D341Med (cell line): ENCODE data around the gene BTNL9.
"Not testable (repeated sequence)": the region's sequence is repeated elsewhere in the genome, so short reads cannot be mapped to it uniquely, and the experiment has no call there.

Experiments used
- DNase-seq: peaks from one replicate; pipeline ENCODE4 v3.0.0; 2012; ENCODE audit warnings: low spot score

Gene BTNL9

GRCh38 chr5:181099602-181100086, 59.6 kb downstream of the BTNL9 start:
- DNase-seq: no peak

GRCh38 chr5:181100121-181100875, 60.2 kb downstream of the BTNL9 start:
- DNase-seq: peak; percentile 56

- DNase-seq: not testable (repeated sequence)
Observed at GRCh38 chr5:181101030-181101641, 61.1 kb downstream of the BTNL9 start.

GRCh38 chr5:181101930-181102674, 62.0 kb downstream of the BTNL9 start:
- DNase-seq: not testable (repeated sequence)

- DNase-seq: not testable (repeated sequence)
Observed at GRCh38 chr5:181104259-181104568, 64.1 kb downstream of the BTNL9 start.

- not testable (repeated sequence) for DNase-seq
Observed at GRCh38 chr5:181104606-181105390, 64.7 kb downstream of the BTNL9 start.

- DNase-seq: no peak
Observed at GRCh38 chr5:181105391-181106025, 65.4 kb downstream of the BTNL9 start.

- DNase-seq: peak; percentile 26
Observed at GRCh38 chr5:181107699-181108098, 67.6 kb downstream of the BTNL9 start.

- DNase-seq: no peak
Observed at GRCh38 chr5:181108578-181109165, 68.6 kb downstream of the BTNL9 start.

- DNase-seq: no peak
Observed at GRCh38 chr5:181109489-181110013, 69.5 kb downstream of the BTNL9 start.

- DNase-seq: no peak
Observed at GRCh38 chr5:181111010-181111409, 70.9 kb downstream of the BTNL9 start.
